ENCODE data around the gene TMC8. TPM values are rescaled to one million over a fixed set of nuclear protein-coding genes. Genes with fewer than 3 reads are reported as not detected.

The TMC8 gene
- total RNA-seq, 2 donors from 2014 or later: 1.0 to 2.6 TPM

- Histone ChIP-seq H3K4me1 (no peaks in the 10 kb centered on the region), H3K4me3 (no peak overlapping the region), H3K36me3 (peaks cover 84% of the 10 kb centered on the region), H3K9me3 (no peaks in the 10 kb centered on the region), H3K27ac (no peak overlapping the region), H3K27me3 (no peaks in the 10 kb centered on the region)
- DNase-seq (ENCODE audit: low spot score): no peak
- TF ChIP-seq, protein P1, sequence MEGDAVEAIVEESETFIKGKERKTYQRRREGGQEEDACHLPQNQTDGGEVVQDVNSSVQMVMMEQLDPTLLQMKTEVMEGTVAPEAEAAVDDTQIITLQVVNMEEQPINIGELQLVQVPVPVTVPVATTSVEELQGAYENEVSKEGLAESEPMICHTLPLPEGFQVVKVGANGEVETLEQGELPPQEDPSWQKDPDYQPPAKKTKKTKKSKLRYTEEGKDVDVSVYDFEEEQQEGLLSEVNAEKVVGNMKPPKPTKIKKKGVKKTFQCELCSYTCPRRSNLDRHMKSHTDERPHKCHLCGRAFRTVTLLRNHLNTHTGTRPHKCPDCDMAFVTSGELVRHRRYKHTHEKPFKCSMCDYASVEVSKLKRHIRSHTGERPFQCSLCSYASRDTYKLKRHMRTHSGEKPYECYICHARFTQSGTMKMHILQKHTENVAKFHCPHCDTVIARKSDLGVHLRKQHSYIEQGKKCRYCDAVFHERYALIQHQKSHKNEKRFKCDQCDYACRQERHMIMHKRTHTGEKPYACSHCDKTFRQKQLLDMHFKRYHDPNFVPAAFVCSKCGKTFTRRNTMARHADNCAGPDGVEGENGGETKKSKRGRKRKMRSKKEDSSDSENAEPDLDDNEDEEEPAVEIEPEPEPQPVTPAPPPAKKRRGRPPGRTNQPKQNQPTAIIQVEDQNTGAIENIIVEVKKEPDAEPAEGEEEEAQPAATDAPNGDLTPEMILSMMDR (IDR thresholded peaks at IDR 0.05): no peak
These were observed 29.5 kb upstream of the TMC8 start for GRCh38 chr17:78101112-78101511.

DNA sequence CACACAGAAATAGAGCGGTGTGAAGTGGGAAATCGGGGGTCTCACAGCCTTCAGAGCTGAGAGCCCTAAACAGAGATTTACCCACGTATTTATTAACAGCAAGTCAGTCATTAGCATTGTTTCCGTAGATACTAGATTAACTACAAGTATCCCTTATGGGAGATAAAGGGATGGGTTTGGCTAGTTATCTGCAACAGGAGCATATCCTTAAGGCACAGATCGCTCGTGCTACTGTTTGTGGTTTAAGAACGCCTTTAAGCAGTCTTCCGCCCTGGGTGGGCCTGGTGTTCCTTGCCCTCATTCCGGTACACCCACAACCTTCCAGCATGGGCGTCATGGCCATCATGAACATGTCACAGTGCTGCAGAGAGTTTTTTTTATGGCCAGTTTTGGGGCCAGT lies 29.0 kb upstream of the TMC8 start:
- Histone ChIP-seq H3K9me3 (no peaks in the 10 kb centered on the region), H3K36me3 (peaks cover 79% of the 10 kb centered on the region), H3K4me3 (no peak overlapping the region), H3K4me1 (no peaks in the 10 kb centered on the region), H3K27me3 (no peaks in the 10 kb centered on the region), H3K27ac (no peak overlapping the region)
- DNase-seq (ENCODE audit: low spot score): no peak
- TF ChIP-seq, protein P1 (IDR thresholded peaks at IDR 0.05): no peak

DNA sequence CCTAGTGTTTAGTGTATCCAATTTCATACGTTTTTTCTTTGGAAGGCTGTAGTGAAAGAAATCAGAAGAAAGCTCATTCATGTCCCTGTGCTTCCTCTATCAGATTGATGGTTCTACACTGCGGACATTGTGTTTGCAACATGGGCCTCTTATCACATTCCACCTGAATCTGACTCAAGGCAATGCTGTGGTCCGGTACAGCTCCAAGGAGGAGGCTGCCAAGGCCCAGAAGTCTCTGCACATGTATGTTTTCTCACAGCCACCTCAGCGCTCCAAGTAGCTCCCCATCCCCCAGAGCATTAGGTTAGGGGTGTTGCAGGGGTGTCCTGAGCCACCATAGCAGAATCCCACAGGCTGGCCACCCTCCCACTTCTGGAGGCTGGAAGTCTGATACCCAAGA lies 27.3 kb upstream of the TMC8 start:
- TF ChIP-seq, protein P1 (IDR thresholded peaks at IDR 0.05): no peak
- Histone ChIP-seq H3K27me3 (no peaks in the 10 kb centered on the region), H3K9me3 (no peaks in the 10 kb centered on the region), H3K27ac (no peak overlapping the region), H3K4me1 (no peaks in the 10 kb centered on the region), H3K36me3 (peaks cover 62% of the 10 kb centered on the region), H3K4me3 (no peak overlapping the region)
- DNase-seq (ENCODE audit: low spot score): no peak

DNA sequence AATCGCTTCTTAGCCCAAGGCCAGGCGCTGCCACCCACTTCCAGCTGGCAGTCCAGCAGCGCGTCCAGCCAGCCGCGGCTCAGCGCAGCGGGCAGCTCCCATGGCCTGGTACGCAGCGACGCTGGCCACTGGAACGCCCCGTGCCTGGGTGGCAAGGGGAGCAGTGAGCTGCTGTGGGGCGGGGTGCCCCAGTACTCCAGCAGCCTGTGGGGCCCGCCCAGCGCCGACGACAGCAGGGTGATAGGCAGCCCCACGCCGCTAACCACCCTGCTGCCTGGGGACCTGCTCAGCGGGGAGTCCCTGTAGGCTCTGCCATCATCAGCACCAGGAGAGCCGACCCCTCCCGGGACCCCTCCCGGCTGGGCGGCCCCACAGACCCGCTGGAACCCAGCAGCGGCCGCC lies 26.0 kb upstream of the TMC8 start:
- Histone ChIP-seq H3K9me3 (no peaks in the 10 kb centered on the region), H3K4me3 (no peak overlapping the region), H3K4me1 (no peaks in the 10 kb centered on the region), H3K36me3 (peaks cover 49% of the 10 kb centered on the region), H3K27ac (no peak overlapping the region), H3K27me3 (no peaks in the 10 kb centered on the region)
- DNase-seq (ENCODE audit: low spot score): no peak
- TF ChIP-seq, protein P1 (IDR thresholded peaks at IDR 0.05): no peak

DNA sequence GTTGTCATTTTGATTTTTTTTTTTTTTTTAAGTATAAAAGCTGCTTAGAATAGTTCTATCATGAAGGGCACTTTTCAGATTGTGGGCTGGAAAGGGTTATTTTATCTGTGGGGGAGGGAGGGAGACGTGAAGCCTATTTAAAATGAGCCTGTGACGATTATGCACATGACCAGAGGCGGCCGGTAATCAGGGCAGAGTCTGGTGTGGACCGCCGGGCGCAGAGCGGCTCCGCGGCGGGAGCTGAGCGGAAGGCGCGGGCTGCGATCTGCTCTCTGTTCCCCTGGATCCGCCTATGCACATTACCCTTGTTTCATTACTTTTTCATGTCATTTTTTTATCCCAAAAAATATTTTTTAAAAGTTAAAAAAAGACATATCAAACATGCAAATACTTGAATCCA lies 25.5 kb upstream of the TMC8 start:
- no peak for DNase-seq (ENCODE audit: low spot score)
- no peaks in the 10 kb centered on the region for H3K27me3 ChIP-seq
- no peaks in the 10 kb centered on the region for H3K4me1 ChIP-seq
- no peak overlapping the region for H3K27ac ChIP-seq
- no peaks in the 10 kb centered on the region for H3K9me3 ChIP-seq
- TF ChIP-seq, protein P1 (IDR thresholded peaks at IDR 0.05): no peak
- H3K36me3 ChIP-seq: peaks cover 44% of the 10 kb centered on the region
- no peak overlapping the region for H3K4me3 ChIP-seq

GRCh38 chr17:78105551-78105950 lies 25.0 kb upstream of the TMC8 start:
- H3K9me3 ChIP-seq: no peaks in the 10 kb centered on the region
- no peak overlapping the region for H3K4me3 ChIP-seq
- peaks cover 0 to 4% of the 10 kb centered on the region in 2 donors for H3K4me1 ChIP-seq
- H3K27ac ChIP-seq: no peak overlapping the region
- H3K36me3 ChIP-seq: peaks cover 39% of the 10 kb centered on the region
- TF ChIP-seq, protein P1 (IDR thresholded peaks at IDR 0.05): no peak
- no peaks in the 10 kb centered on the region for H3K27me3 ChIP-seq
- no peak for DNase-seq (ENCODE audit: low spot score)
